PC-9 (cell line): ENCODE measurements around the gene UPK1A.

ENCODE experiments used
- EZH2 ChIP-seq: fragments of 200-600 bp; sonication (generic); IDR thresholded peaks from 2 replicates; pipeline ENCODE4 v1.8.0; 2017; ENCODE audit warnings: antibody characterized with exemption, low read depth
- TF ChIP-seq, protein P1 (sequence below): fragments of 200-600 bp; sonication (generic); conservative IDR thresholded peaks from 2 replicates; pipeline ENCODE4 v1.6.1; 2017; ENCODE audit warnings: mixed run types, antibody characterized with exemption, mild to moderate bottlenecking, moderate library complexity

GRCh38 chr19:35722461-35722860, 56.1 kb downstream of the UPK1A start:
- TF ChIP-seq, protein P1, sequence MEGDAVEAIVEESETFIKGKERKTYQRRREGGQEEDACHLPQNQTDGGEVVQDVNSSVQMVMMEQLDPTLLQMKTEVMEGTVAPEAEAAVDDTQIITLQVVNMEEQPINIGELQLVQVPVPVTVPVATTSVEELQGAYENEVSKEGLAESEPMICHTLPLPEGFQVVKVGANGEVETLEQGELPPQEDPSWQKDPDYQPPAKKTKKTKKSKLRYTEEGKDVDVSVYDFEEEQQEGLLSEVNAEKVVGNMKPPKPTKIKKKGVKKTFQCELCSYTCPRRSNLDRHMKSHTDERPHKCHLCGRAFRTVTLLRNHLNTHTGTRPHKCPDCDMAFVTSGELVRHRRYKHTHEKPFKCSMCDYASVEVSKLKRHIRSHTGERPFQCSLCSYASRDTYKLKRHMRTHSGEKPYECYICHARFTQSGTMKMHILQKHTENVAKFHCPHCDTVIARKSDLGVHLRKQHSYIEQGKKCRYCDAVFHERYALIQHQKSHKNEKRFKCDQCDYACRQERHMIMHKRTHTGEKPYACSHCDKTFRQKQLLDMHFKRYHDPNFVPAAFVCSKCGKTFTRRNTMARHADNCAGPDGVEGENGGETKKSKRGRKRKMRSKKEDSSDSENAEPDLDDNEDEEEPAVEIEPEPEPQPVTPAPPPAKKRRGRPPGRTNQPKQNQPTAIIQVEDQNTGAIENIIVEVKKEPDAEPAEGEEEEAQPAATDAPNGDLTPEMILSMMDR = no peak
- TF ChIP-seq EZH2 = no peak
